Heart right ventricle (tissue), 16 donors: ENCODE data around the gene SYCE1. TPM values are rescaled to one million over a fixed set of nuclear protein-coding genes. Genes with fewer than 3 reads are reported as not detected.

Source experiments
- ATAC-seq, 8 donors: fragments of 200-7000 bp; cut with Tn5 transposase; one replicate each; pipeline ENCODE4 v1.9.1; 2020; ENCODE audit warnings: mild to moderate bottlenecking in 8 of 8, moderate library complexity in 8 of 8, moderate number of reproducible peaks in 1 of 8
- DNase-seq, 2 donors: peaks; one replicate each; pipeline ENCODE4 v3.0.0-alpha.2; 2020
- H3K27ac ChIP-seq, 10 donors: fragments of 200-600 bp; sonication (generic) in 2 of 10; one replicate each; pipeline versions ENCODE4 v1.5.0 to v1.8.0; 2020 to 2022; ENCODE audit warnings: mild to moderate bottlenecking in 3 of 10
- H3K27me3 ChIP-seq, 7 donors: fragments of 200-600 bp; one replicate each; pipeline ENCODE4 v1.8.0; 2021 to 2022; ENCODE audit warnings: mild to moderate bottlenecking in 2 of 7
- H3K36me3 ChIP-seq, 9 donors: fragments of 200-600 bp; sonication (generic) in 1 of 9; one replicate each; pipeline versions ENCODE4 v1.5.0 to v1.8.0; 2020 to 2022; ENCODE audit warnings: mild to moderate bottlenecking in 2 of 9
- H3K4me1 ChIP-seq, 9 donors: fragments of 200-600 bp; sonication (generic) in 1 of 9; one replicate each; pipeline versions ENCODE4 v1.5.0 to v1.8.0; 2020 to 2022; ENCODE audit warnings: mild to moderate bottlenecking in 4 of 9
- H3K4me3 ChIP-seq, 10 donors: fragments of 200-600 bp; sonication (generic) in 2 of 10; one replicate each; pipeline versions ENCODE4 v1.5.0 to v1.8.0; 2020 to 2022; ENCODE audit warnings: mild to moderate bottlenecking in 7 of 10, moderate library complexity in 2 of 10
- H3K9me3 ChIP-seq, 11 donors: fragments of 200-600 bp in 10 of 11; sonication (generic) in 2 of 11; one replicate each; pipeline versions ENCODE4 v1.5.0 to v1.8.0; 2013 to 2022; ENCODE audit warnings: mild to moderate bottlenecking in 2 of 11, control low read depth in 1 of 11, moderate library complexity in 1 of 11
- WGBS, 2 donors: extraction: QIAGEN DNeasy Blood & Tissue Kit; methylation state at CpG; one replicate each; pipeline ENCODE4 v1.1.7; 2013; ENCODE audit warnings: inconsistent platforms in 1 of 2; 5-methylcytosine and 5-hydroxymethylcytosine counted together
- intact Hi-C, 10 donors: fragments of 100-400 bp; cut with DNase I; formaldehyde crosslinking; loops; one replicate each; pipeline versions ENCODE4 v1.11.1 to v1.14.2; 2022
- polyA plus RNA-seq, 2 donors: library from polyadenylated mRNA; stranded (reverse); fragments of 200-250 nt; gene quantifications; one replicate each; pipeline ENCODE4 v1.2.3, GENCODE V29; 2013
- total RNA-seq, 10 donors: library from RNA; stranded (reverse); fragmentation: NEBNext Ultra II Directional in 3 of 10; extraction: Animal tissue kit (Norgen Biotek cat#: 25700) in 3 of 10; gene quantifications; one replicate each; pipeline versions ENCODE4 v1.2.1 to v1.2.4, GENCODE V29; 2021 to 2023
- TF ChIP-seq, protein P1 (sequence below), 9 donors: fragments of 200-600 bp; sonication (generic) in 2 of 9; IDR thresholded peaks; one replicate each; pipeline versions ENCODE4 v1.5.0 to v1.8.0; 2021 to 2022; ENCODE audit warnings: antibody characterized with exemption in 9 of 9, mild to moderate bottlenecking in 5 of 9, moderate library complexity in 1 of 9
- donor health status: Arrhythmogenic right ventricular cardiomyopathy.
- donor health status: ischemic (EF 13 %, LVEDD 7.1; RV severe dilation, severe dysfunction).
- donor health status: healthy with polysubstance abuse.
- donor health status: DM: no; HTN: yes; CAD: no.
- donor health status: DM: no; HTN: no; CAD: no.
- donor health status: ischemic (EF 25% LVEDD 6.9; RV normal size, moderate dysfunction).
- donor health status: ischemic (EF 25% LVEDD 5.7; RV mildly dilated, moderate dysfunction).
- donor health status: healthy.
- donor health status: DM: yes; HTN: yes; CAD: no.
- donor health status: Ischemic cardiomyopathy.
- donor health status: ischemic (EF 35%, LVEDD 5.7; RV mildly dilated, moderate dysfunction).
- donor health status: nonischemic (EF 11% LVEDD 7.7; RV severe dilation, severe dysfunction).
- donor health status: DM: yes; HTN: yes; CAD: no.
- donor health status: PGD.
- donor health status: ischemic (EF 29% LVEDD 5.4; RV normal size, mild dysfunction).
- donor health status: nonischemic (EF 23%, LVEDD 6.1; RV moderate dilation, normal function).

SYCE1 gene
- total and polyA plus RNA-seq, 12 donors, result 0.16 to 1.9 (median 0.35) TPM; not detected in 5

DNA sequence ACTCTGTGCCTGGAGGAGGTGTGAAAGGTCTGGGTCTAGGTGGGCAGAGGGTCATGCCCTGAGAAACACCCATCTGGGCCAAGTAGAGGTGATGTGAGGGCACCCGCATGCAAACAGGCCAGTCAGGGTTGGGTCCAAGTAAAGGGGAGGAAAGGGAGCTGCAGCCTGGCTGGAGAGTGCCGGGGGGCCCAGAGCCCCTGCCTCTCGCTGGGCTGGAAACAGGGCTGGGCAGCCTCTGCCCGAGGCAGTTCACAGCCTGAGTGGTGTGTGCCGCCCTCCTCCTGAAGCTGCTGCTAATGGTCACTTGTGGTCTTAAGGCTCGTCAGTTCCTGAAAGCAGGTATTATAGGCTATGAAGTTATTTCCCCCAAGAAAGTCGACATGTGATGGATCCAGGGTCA lies 31.0 kb downstream of the SYCE1 start:
- no peaks in the 10 kb centered on the region for H3K9me3 ChIP-seq
- H3K4me1 ChIP-seq, result peaks cover 0 to 7% (median 5%) of the 10 kb centered on the region in 9 donors
- no peak for ATAC-seq
- H3K27ac ChIP-seq, result no peak overlapping the region
- 82 to 83% methylated on average over 7 of the region's 7 CpGs for WGBS, 2 donors
- TF ChIP-seq, protein P1, sequence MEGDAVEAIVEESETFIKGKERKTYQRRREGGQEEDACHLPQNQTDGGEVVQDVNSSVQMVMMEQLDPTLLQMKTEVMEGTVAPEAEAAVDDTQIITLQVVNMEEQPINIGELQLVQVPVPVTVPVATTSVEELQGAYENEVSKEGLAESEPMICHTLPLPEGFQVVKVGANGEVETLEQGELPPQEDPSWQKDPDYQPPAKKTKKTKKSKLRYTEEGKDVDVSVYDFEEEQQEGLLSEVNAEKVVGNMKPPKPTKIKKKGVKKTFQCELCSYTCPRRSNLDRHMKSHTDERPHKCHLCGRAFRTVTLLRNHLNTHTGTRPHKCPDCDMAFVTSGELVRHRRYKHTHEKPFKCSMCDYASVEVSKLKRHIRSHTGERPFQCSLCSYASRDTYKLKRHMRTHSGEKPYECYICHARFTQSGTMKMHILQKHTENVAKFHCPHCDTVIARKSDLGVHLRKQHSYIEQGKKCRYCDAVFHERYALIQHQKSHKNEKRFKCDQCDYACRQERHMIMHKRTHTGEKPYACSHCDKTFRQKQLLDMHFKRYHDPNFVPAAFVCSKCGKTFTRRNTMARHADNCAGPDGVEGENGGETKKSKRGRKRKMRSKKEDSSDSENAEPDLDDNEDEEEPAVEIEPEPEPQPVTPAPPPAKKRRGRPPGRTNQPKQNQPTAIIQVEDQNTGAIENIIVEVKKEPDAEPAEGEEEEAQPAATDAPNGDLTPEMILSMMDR (IDR thresholded peaks at IDR 0.05), result no peak
- H3K27me3 ChIP-seq, result peaks cover 0 to 53% (median 27%) of the 10 kb centered on the region in 7 donors
- H3K36me3 ChIP-seq, result no peaks in the 10 kb centered on the region
- H3K4me3 ChIP-seq, result no peak overlapping the region
- intact Hi-C loops, result no loop called here
- DNase-seq, result no peak

DNA sequence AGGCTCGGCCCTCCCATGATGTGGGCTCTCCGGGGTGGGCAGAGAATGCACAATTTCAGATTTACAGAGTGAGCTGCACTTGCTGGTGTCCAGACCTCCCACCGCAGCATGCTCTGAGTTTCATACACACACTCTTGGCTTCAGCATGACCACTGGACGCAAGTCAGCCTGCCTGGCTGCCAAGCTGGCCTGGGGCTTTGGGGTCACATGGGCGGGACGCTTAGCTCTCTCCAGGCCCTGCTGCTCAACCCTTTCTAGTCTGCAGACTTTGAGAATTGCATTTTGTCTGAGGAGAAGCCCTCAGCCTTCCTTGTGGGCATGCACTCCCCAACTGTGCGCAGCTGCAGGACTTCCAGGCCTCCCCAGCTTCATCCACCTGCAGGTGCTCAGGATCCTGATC lies 32.5 kb downstream of the SYCE1 start:
- Histone ChIP-seq H3K27ac (no peak overlapping the region), H3K27me3 (peaks cover 11 to 66% (median 43%) of the 10 kb centered on the region in 7 donors), H3K36me3 (no peaks in the 10 kb centered on the region), H3K4me1 (peaks cover 5 to 22% (median 19%) of the 10 kb centered on the region in 9 donors), H3K9me3 (no peaks in the 10 kb centered on the region), H3K4me3 (no peak overlapping the region)
- no peak for DNase-seq
- ATAC-seq, result no peak
- intact Hi-C loops, result no loop called here
- TF ChIP-seq, protein P1 (IDR thresholded peaks at IDR 0.05), result no peak
- 75% methylated on average over 7 of the region's 7 CpGs for WGBS, 2 donors

DNA sequence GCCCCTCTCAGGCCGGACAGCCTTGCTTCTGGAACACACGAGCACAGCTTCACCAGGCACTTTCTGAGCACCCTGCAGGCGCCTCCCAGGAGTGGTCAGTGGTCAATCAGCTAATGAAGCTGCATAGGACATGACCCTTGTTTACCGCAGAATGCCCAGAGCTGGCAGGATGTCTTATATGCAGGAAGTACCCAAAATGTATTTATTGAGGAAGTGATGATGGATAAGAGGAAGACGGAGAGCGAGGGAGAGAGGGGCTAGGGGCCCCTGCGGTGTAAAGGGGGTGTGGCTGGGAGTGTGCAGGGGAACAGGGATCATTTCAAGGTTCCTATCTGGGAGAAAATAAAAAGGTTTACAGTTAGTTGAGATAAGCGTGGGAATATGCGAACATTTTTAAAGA lies 34.9 kb downstream of the SYCE1 start:
- WGBS, 2 donors, result 47 to 62% methylated on average over 9 of the region's 9 CpGs
- H3K4me3 ChIP-seq, result no peak overlapping the region
- H3K27me3 ChIP-seq, result peaks cover 11 to 84% (median 60%) of the 10 kb centered on the region in 7 donors
- TF ChIP-seq, protein P1 (IDR thresholded peaks at IDR 0.05), result no peak
- peaks cover 5 to 26% (median 20%) of the 10 kb centered on the region in 9 donors for H3K4me1 ChIP-seq
- no peak for ATAC-seq
- no peaks in the 10 kb centered on the region for H3K36me3 ChIP-seq
- DNase-seq, result no peak
- intact Hi-C loops, result no loop called here
- no peaks in the 10 kb centered on the region for H3K9me3 ChIP-seq
- H3K27ac ChIP-seq, result no peak overlapping the region

GRCh38 chr10:133529576-133529946 lies 35.8 kb downstream of the SYCE1 start:
- TF ChIP-seq, protein P1 (IDR thresholded peaks at IDR 0.05), result no peak
- intact Hi-C loops, result loop anchor here in 6 of 10 donors (10.0 kb wide), 2 partner anchors 195 to 205 kb away; partner anchors contain the start of gene CALY (in 1 of the 6)
- ATAC-seq, result no peak

More at GRCh38 chr10:133529576-133529946, 35.8 kb downstream of the SYCE1 start:
- 8 to 17% methylated on average over 26 of the region's 26 CpGs for WGBS, 2 donors
- Histone ChIP-seq H3K9me3 (peaks cover 0 to 2% (median 0%) of the 10 kb centered on the region in 11 donors), H3K27me3 (peaks cover 11 to 86% (median 65%) of the 10 kb centered on the region in 7 donors), H3K4me3 (peak overlapping the region in 8 of 10 donors; percentile 21 to 45 (median 34)), H3K4me1 (peaks cover 5 to 26% (median 20%) of the 10 kb centered on the region in 9 donors), H3K36me3 (no peaks in the 10 kb centered on the region), H3K27ac (no peak overlapping the region)
- no peak for DNase-seq
